Kasumi-1 (cell line): ENCODE measurements around the gene NPC1.

Source experiments
- DNase-seq, 2 experiments: peaks; one replicate each; lab custom pipeline; 2025; lab: John Stamatoyannopoulos, UW

The NPC1 gene

DNA sequence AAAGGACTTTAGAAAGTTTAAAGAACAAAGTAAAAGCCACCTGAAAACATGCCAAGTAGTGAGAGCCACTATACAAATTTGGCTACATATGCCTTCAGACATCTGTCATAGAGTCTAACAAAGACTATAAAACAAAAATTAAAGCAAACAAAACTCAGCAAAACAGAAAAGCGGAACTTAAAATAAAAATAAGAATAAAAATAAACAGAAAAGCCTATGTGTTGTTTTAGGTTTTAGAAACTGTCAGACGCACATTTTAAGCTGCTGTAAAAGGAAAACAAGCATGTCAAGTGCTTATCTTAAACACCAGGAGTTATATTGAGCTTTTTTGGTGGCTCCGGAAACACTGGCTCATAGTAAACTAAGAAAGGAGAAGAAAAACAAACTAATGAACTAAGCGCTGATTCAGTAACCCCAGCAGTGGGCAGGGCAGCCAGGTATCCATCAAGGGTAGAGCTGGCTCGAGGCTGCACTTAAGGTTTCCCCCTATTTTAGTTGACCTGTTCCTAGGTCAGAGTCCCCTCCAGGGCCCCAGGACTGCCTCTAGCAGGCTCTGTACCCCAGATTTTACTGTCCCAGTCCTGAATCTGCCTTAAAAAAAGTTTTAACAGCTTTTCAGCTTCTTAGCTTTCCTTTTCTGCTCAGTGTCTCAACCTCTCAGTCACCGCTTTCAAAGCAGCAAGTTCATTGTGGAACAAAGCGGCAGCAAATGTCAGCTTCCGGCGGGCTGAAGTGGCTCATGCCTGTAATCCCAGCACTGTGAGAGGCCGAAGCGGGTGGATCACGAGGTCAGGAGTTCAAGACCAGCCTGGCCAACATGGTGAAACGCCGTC lies 98.4 kb downstream of the NPC1 start:
- no peak for DNase-seq

DNA sequence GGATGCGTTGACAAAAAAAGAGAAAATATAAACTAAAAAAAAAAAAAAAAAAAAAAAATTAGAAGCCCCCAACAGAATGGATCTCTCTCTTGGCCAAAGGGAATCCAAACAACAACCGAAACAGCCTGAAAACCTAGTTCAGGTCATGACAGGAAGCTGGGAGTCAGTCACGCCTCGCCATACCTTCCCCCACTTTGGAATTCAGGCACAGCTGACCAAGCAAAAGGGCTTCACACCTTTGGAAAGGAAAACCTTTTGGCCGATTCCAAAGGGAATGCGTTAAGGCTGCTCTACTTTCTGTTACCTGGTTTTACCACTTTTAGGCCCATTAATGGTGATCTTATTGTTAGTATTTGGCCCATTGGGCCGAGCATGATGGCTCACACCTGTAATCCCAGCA lies 100.9 kb downstream of the NPC1 start:
- no peak for DNase-seq

DNA sequence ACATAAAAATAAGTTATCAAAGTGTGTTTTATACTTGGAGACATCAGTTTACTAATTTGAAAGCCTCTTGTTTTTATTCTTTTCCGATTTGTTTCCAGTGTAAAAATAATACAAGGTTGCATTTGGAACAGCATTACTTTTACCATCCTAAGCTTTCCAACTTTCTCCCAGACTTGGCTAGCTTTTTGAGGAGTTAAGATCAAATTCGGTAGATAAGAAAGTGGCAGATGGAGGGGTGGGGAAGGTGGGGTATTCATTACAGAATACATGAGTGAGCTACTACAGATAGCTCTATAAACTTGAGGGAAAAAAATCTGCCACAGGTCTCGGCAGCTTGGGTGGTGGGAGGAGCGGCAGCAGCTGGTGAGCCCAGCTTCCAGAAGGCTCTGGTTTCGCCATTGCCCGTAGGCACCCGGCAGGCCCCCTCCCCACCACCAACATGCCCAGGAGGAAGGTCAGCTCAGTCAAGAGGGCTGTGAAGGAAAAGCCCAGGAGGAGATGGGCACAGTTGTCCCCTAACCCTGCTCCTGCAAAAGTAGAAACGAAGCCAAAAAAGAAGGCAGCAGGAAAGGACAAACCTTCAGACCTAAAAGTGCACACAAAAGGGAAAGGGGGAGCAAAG lies 101.6 kb downstream of the NPC1 start:
- no peak for DNase-seq
